Measurements from ENCODE around the gene WFIKKN1.

Gene WFIKKN1

DNA sequence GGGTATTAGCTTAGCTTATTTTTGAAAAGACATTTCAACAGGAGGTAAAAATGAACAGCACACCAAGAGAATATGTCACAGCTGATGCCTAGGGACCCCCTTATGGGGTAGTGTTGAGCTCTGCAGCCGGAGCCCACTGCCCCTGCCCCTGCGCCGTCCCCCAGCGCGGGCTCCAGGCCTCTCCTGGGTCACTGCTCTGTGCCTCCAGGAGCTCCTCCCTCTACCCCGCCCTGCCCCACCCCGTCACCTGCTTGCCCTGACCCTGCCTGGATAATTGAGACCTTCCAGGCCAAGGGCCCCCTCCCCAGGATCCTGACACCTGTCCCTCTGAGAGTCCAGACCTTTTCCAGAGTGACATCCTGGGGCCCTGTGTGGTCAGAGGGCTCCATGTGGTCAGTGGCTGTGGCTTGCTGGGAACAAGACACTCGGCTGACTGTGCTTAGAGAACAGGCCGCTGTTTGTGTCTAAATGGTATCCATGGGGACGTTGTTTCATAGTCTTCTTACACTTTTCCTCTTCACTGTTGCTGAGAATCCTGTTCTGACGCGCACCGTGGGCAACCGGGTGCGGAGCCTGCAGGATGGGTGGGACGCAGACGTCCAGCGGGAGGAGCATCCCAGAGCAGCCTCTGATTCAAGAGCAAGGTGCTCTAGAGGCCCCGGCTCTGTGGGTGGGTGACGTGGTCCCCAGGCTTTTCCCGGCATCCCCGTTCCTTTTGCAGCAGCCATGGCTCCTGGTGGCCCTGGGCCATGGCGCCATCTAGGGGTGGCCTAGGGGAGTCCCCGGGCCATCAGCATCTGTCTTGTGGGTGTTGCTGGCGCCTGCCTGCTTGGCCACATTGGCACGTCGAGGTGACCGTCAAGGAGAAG, 20.0 kb upstream of the WFIKKN1 start:
- TF ChIP-seq, protein P1, sequence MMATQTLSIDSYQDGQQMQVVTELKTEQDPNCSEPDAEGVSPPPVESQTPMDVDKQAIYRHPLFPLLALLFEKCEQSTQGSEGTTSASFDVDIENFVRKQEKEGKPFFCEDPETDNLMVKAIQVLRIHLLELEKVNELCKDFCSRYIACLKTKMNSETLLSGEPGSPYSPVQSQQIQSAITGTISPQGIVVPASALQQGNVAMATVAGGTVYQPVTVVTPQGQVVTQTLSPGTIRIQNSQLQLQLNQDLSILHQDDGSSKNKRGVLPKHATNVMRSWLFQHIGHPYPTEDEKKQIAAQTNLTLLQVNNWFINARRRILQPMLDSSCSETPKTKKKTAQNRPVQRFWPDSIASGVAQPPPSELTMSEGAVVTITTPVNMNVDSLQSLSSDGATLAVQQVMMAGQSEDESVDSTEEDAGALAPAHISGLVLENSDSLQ (IDR thresholded peaks at IDR 0.05), result no peak
- TF ChIP-seq HDGF (IDR thresholded peaks at IDR 0.05; ENCODE audit: borderline replicate concordance) (no peak), LEF1 (IDR thresholded peaks at IDR 0.05; ENCODE audit: borderline replicate concordance) (no peak), ZNF384 (IDR thresholded peaks at IDR 0.05) (no peak)
- peak; percentile 80 for DNase-seq (ENCODE audit: extremely low spot score)
- CTCF ChIA-PET, result interaction anchor here (0.5 to 1.6 kb wide), 3 partner anchors 11 to 166 kb away, joined by 3 to 6 read pairs (median 3); no protein-coding TSS in a partner anchor
- POLR2A ChIA-PET, result interaction anchor here (1.6 kb wide), 1 partner anchor 26 kb away, joined by 6 read pairs; the partner anchor contains the start of gene METTL26

DNA sequence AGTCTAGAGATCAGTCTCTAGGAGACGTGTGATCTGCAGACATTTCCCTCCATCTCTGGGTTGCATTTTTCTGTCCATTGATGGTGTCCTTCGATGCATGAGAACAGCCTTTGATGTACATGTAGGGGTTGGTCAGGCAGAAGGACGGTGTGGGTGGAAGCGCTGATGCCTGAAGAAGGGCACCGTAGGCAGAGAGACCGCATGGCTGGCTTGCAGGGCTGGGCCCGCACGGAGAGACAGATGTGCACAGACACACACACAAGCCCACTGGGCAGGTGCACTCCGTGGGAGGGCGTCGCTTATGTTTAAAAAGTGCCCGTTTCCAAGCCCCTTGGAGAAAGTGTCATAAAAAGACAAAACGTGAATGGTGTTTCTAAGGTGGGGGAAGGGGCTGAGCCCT, 15.7 kb upstream of the WFIKKN1 start:
- POLR2A ChIA-PET, result no interaction called here
- CTCF ChIA-PET, result no interaction called here
- TF ChIP-seq ZNF384 (IDR thresholded peaks at IDR 0.05) (no peak), ELF4 (IDR thresholded peaks at IDR 0.05) (no peak), FOXK2 (IDR thresholded peaks at IDR 0.05) (no peak), HDGF (IDR thresholded peaks at IDR 0.05; ENCODE audit: borderline replicate concordance) (no peak), CTBP1 (IDR thresholded peaks at IDR 0.05; ENCODE audit: borderline replicate concordance) (no peak), LEF1 (IDR thresholded peaks at IDR 0.05; ENCODE audit: borderline replicate concordance) (no peak), NFRKB (IDR thresholded peaks at IDR 0.05) (no peak), TARDBP (IDR thresholded peaks at IDR 0.05) (no peak)
- TF ChIP-seq, protein P1 (IDR thresholded peaks at IDR 0.05), result no peak
- no peak for DNase-seq (ENCODE audit: extremely low spot score)

DNA sequence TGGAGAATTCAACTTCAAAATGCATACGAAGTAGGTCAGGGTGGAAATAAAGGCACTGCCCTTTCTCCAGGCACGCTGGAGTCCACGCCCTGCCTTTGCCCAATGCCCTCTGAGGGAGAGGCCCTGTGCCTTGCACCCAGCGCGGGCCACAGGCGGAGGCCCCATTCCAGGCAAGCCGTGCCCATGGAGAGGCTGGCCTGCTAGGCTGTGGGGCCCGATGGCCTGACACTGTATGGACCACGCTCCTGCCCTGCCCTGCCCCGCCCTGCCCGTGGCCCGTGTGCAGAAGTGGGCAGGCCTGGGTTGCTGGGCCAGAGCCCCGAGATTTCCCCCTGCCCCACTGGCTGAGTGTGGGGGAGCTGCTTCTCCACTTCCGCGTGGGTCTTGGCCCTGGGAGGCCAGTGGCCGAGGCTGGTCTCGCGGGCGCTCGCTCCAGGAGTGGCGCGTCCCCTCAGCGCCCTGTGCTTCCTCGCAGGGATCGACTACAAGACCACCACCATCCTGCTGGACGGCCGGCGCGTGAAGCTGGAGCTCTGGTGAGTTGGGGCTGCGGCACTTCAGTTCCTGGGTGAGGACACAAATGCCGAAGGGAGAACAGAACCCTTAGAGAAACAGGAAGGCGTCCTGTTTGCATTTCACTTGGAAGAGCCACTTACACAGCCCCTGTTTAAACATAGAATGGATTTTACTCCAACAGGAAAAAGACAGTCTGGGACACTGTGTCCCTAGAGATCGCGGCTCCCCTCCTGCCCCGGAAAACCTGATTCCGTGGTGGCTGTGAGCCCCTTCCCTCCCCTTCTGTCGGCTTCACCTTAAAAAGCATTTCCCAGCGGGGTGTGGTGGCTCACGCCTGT, 13.8 kb upstream of the WFIKKN1 start:
- POLR2A ChIA-PET, result no interaction called here
- DNase-seq (ENCODE audit: extremely low spot score), result no peak
- TF ChIP-seq BHLHE40 (IDR thresholded peaks at IDR 0.05; ENCODE audit: borderline replicate concordance) (no peak), NFRKB (IDR thresholded peaks at IDR 0.05) (no peak), SUZ12 (IDR thresholded peaks at IDR 0.05) (no peak), ELF4 (IDR thresholded peaks at IDR 0.05) (no peak), ZNF384 (IDR thresholded peaks at IDR 0.05) (no peak), CTBP1 (IDR thresholded peaks at IDR 0.05; ENCODE audit: borderline replicate concordance) (no peak), LEF1 (IDR thresholded peaks at IDR 0.05; ENCODE audit: borderline replicate concordance) (no peak), TARDBP (IDR thresholded peaks at IDR 0.05) (no peak), L3MBTL2 (conservative IDR thresholded peaks at IDR 0.05) (no peak), FOXK2 (IDR thresholded peaks at IDR 0.05) (no peak), FOXM1 (IDR thresholded peaks at IDR 0.05; ENCODE audit: borderline replicate concordance) (no peak), ARNT (IDR thresholded peaks at IDR 0.05) (no peak)
- TF ChIP-seq, protein P1 (IDR thresholded peaks at IDR 0.05), result no peak
- CTCF ChIA-PET, result no interaction called here

DNA sequence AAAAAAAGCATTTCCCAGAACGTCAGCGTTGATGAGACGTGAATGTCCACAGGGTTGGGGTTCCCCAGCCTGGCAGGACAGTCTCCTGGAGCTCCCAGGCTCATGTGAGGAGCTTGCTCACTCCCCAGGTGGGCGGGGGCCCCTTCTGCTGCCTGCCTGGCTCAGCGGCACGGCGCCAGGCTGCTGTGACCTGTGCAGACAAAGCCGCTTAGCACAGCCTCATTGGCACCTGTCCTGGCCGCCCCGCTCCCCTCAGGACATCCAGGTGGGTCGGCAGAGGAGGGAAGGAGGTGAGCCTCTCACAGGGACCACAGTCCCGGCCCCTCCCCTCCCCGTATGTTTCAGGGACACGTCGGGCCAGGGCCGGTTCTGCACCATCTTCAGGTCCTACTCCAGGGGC, 12.9 kb upstream of the WFIKKN1 start:
- TF ChIP-seq ARNT (IDR thresholded peaks at IDR 0.05), result no peak
- no peak for TF ChIP-seq TARDBP (IDR thresholded peaks at IDR 0.05)
- no peak for TF ChIP-seq CTBP1 (IDR thresholded peaks at IDR 0.05; ENCODE audit: borderline replicate concordance)
- no peak for TF ChIP-seq NFRKB (IDR thresholded peaks at IDR 0.05)
- no peak for TF ChIP-seq LEF1 (IDR thresholded peaks at IDR 0.05; ENCODE audit: borderline replicate concordance)
- no peak for TF ChIP-seq HDGF (IDR thresholded peaks at IDR 0.05; ENCODE audit: borderline replicate concordance)
- TF ChIP-seq FOXA1 (IDR thresholded peaks at IDR 0.05), result no peak
- ChIA-PET POLR2A (no interaction called here), CTCF (no interaction called here)
- no peak for DNase-seq (ENCODE audit: extremely low spot score)

GRCh38 chr16:619476-620100, 11.2 kb upstream of the WFIKKN1 start:
- TF ChIP-seq, protein P1 (IDR thresholded peaks at IDR 0.05), result no peak
- TF ChIP-seq SUZ12 (IDR thresholded peaks at IDR 0.05), result no peak
- no peak for TF ChIP-seq ZNF384 (IDR thresholded peaks at IDR 0.05)
- no peak for TF ChIP-seq L3MBTL2 (conservative IDR thresholded peaks at IDR 0.05)
- TF ChIP-seq FOXK2 (IDR thresholded peaks at IDR 0.05), result no peak
- no peak for TF ChIP-seq BHLHE40 (IDR thresholded peaks at IDR 0.05; ENCODE audit: borderline replicate concordance)
- ChIA-PET POLR2A (no interaction called here), CTCF (interaction anchor here (0.6 kb wide), 1 partner anchor 244 kb away, joined by 3 read pairs; no protein-coding TSS in a partner anchor)
- DNase-seq (ENCODE audit: extremely low spot score), result no peak
